ENCODE results near the gene DRD1.
"Not testable (repeated sequence)": the region's sequence is repeated elsewhere in the genome, so short reads cannot be mapped to it uniquely, and the experiment has no call there.

Gene DRD1

DNA sequence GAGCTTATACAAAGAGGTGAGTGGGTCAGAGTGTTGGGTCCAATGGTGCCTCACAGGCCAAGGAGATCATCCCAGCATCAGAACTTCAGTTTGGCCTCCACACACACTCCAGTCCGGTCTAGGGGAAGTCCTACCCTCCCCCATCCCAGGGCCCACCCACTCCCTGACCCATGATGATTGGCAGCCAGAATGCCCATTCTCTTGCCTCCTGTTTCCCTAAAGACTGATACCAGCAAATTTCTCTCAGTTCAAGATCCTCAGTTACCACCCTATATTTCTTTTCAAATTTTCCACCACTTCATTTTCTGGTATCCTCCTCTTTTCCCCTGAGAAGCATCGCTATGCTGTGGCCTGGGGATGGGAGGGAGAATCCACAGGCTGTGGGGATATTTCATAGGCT lies 21.9 kb downstream of the DRD1 start:
- no peak for DNase-seq

DNA sequence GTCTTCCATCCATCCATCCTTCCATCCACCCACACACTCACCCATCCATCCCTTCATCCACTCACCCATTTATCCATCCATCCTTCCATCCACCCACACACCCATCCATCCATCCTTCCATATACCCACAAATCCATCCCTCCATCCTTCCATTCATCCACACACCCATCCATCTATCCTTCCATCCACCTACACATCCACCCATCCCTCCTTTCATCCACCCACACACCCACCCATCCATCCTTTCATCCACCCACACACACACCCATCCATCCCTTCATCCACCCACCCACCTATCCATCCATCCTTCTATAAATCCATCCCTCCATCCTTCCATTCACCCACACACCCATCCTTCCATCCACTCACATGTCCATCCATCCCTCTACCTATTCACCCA lies 23.6 kb downstream of the DRD1 start:
- DNase-seq, result no peak

DNA sequence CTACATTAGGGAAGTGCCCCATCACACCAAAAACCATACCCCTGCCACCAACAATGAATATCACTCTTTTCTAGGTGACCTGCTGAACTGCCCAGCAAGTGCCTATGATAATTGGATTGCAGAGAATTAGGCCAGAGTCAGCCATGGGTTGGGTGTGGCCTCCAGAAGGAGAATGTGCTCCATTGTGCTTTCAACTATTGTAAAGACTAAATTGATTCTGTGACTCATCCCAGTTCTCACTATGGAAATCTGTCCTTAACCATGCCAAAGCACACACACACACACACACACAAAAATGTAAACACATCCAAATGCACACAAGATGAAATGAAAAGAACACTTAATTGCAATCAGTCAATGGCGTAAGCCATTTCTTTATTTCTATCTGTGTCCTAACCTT lies 25.7 kb downstream of the DRD1 start:
- DNase-seq, result no peak

DNA sequence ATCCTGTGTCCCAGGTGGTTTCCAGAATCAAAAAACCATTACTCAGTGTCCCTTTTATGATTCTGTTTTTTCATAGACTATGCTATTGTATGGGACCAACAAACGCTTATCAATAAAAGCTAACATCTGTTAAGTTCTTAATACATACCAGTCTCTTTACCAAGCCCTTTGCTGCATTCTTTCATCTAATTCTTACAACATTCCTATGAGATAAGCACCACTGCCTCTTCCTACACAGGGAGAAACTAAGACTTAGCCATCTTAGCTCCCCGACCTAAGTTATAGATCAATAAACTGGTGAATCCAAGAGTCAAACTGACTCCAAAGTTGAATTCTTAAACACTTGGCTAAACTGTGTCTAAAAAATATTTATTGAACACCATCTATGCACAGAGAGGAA lies 26.6 kb downstream of the DRD1 start:
- DNase-seq, result no peak

DNA sequence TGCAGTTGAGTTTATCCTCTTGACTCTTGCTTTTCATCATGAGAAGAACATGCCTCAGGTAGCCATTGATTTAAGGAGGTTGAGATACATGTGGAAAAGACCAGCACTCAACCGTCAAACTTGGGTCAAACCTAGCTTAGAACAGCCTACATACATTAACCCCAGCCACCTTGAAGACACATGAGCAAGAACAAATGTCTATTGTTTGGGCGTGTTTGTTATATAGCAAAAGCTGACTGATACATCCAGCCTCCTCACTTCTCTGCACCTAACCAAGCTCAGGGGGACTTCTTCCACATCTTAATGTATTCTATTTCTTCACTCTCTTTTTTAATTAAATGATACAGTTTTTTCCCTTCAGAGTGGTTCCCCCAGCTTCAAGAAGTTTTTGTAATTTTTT lies 28.7 kb downstream of the DRD1 start:
- DNase-seq, result no peak

DNA sequence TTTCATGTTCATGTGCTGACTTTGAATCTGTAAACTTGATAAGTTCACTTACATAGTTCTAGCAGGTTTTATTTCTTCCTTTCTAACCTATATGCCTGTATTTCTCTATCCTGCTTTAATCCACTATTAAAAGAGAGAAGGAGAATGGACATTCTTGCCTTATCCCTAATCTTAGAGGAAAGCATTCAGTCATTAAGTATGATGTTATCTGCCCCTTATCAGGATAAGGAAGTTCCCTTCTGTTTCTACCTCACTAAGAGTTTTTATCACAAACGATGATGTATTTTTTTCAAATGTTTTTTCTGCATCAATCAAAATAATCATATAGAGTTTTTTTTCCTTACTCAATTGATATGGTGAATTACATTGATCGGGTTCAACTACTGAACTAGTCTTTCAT lies 33.1 kb downstream of the DRD1 start:
- no peak for DNase-seq

DNA sequence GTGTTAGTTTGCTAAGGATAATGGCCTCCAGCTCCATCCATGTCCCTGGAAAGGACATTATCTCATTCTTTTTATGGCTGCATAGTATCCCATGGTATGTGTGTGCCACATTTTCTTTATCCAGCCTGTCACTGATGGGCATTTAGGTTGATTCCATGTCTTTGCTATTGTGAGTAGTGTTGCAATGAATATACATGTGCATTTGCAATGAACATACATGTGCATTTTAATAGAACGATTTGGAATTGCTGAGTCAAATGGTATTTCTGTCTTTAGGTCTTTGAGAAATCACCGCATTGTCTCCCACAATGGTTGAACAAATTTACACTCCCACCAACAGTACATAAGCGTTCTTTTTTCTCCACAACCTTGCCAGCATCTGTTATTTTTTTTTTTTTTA lies 37.7 kb downstream of the DRD1 start:
- DNase-seq, result no peak

DNA sequence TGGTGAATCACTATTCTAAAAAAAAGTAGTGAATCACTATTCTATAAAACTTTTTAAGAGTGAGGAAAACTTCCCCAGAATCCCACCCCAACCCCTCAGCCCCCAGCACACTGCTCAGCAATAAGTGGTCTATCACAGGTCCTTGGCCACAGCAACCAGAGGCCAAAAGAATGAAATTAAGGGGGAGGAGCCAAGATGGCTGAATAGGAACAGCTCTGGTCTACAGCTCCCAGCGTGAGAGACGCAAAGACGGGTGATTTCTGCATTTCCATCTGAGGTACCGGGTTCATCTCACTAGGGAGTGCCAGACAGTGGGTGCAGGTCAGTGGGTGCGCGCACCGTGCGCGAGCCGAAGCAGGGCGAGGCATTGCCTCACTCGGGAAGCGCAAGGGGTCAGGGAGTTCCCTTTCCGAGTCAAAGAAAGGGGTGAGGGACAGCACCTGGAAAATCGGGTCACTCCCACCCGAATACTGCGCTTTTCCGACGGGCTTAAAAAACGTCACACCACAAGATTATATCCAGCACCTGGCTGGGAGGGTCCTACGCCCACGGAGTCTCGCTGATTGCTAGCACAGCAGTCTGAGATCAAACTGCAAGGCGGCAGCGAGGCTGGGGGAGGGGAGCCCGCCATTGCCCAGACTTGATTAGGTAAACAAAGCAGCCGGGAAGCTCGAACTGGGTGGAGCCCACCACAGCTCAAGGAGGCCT lies 46.2 kb downstream of the DRD1 start:
- DNase-seq, result not testable (repeated sequence)

DNA sequence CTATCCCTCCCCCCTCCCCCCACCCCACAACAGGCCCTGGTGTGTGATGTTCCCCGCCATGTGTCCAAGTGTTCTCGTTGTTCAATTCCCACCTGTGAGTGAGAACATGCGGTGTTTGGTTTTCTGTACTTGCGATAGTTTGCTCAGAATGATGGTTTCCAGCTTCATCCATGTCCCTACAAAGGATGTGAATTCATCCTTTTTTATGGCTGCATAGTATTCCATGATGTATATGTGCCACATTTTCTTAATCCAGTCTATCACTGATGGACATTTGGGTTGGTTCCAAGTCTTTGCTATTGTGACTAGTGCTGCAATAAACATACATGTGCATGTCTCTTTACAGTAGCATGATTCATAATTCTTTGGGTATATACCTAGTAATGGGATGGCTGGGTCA lies 48.6 kb downstream of the DRD1 start:
- not testable (repeated sequence) for DNase-seq

DNA sequence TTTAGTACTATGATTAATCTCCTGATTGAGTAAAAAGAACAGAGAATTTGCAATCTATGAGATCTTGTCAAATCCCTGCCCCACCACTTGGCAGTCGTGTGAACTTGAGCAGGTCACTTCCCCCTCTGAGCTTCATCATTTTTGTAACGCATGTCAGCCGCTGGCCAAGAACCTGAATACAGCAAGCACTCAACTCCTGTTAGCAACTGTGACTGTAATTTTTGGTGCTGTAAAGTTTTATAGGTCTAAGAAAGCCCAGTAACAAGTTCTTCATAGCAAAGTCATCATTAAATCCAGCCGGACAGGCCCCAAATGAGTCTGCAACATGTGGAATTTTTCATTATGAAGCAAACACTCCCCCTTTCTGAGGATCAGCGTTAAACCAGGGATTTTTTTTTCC lies 49.4 kb downstream of the DRD1 start:
- DNase-seq, result no peak

DNA sequence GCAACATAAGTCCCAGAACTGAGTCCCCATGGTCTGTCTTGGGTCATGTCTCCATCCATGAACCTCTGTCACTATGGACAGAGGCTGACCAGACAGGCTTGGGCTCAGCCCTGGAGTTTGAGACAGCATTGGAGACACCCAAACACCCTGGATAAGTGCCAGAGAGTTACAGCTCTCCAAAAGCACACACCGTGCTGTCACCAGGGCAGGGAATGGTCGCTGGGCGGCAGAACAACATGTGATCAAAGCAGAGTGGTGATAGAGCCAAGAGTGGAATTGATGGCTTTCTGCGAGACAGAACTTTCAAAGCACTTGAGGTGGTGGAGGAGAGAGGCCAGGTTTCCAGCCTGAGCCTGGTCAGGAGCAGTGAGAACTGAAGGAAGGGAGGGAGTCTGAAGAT lies 50.1 kb downstream of the DRD1 start:
- DNase-seq, result no peak

DNA sequence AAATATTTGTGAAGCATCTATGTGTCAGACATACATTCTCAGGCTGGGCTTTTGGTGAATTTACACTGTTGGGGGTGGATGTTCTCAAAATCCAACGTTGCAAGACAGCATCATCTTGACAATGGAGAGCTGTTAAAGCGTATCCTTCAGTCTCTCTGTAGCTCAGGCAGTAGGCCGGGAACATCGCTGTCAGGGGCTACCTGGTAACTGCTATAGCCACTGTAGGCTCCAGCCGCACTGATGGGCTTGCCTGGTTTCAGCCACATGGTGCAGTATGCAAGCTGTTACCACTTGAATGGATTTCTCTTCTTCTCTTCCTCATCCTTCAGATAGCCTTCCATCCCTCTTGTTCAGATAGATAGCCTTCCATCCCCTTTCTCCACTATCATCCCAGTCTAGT lies 51.7 kb downstream of the DRD1 start:
- DNase-seq, result no peak

DNA sequence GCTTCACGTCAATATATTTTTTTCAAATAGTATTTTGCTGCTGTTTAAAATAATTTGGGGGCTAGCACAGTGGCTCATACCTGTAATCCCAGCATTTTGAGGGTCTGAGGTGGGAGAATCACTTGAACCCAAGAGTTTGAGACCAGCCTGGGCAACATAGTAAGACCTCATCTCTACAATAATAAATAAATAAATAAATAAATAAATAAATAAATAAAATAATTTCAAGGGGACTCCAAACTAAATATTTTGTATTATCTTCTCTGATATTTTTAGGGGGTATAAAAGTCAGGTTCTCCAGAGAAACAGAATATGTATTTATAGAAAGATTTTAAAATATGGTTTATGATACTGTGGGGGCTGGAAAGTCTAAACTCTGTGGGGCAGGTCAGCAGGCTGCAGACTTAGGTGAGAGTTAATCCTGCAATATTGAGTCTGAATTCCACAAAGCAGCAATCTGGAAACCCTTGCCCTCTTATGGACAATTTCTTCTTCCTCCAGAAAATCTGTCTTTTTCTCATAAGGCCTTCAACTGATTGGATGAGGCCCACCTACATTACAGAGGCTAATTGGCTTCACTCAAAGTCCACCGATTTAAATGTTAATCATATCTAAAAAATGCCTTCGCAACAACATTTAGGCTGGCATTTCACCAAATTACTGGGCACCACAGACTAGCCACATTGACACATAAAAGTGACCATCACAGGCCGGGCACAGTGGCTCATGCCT lies 53.5 kb downstream of the DRD1 start:
- DNase-seq, result no peak
